Uterus (tissue), 4 donors: ENCODE results near the gene PRR33. TPM values are rescaled to one million over a fixed set of nuclear protein-coding genes. Genes with fewer than 3 reads are reported as not detected.
A peak's percentile ranks its signal among the peaks of the same experiment; 100 is the strongest.

ENCODE experiments used
- DNase-seq, 2 donors: peaks; one replicate each; pipeline ENCODE4 v3.0.0-alpha.2; 2019 to 2020
- H3K27ac ChIP-seq, 2 donors: fragments of 200-600 bp; sonication (generic); 1 replicate in 1 of 2; 2 replicates in 1 of 2; pipeline ENCODE4 v1.5.1; 2016 to 2018
- H3K27me3 ChIP-seq, 2 donors: fragments of 200-600 bp; sonication (generic); one replicate each; pipeline ENCODE4 v1.5.1; 2018 to 2019; ENCODE audit warnings: control low read depth in 1 of 2
- H3K36me3 ChIP-seq, 2 donors: fragments of 200-600 bp; sonication (generic); one replicate each; pipeline ENCODE4 v1.5.1; 2019; ENCODE audit warnings: control low read depth in 1 of 2
- H3K4me1 ChIP-seq, 2 donors: fragments of 200-600 bp; sonication (generic); one replicate each; pipeline ENCODE4 v1.5.1; 2018 to 2019; ENCODE audit warnings: control low read depth in 1 of 2
- H3K4me3 ChIP-seq, 2 donors: fragments of 200-600 bp; sonication (generic); 1 replicate in 1 of 2; 2 replicates in 1 of 2; pipeline ENCODE4 v1.5.1; 2018 to 2019; ENCODE audit warnings: mild to moderate bottlenecking in 1 of 2
- H3K9me3 ChIP-seq, 2 donors: fragments of 200-600 bp; sonication (generic); one replicate each; pipeline ENCODE4 v1.5.1; 2019; ENCODE audit warnings: control low read depth in 1 of 2
- CTCF ChIP-seq, 4 experiments: fragments of 200-600 bp in 2 of 4; fragments of 450-650 bp in 2 of 4; sonication (generic) in 2 of 4; IDR thresholded peaks; one replicate each; pipeline ENCODE4 v1.5.1; 2016 to 2019; ENCODE audit warnings: antibody characterized with exemption in 4 of 4, mild to moderate bottlenecking in 2 of 4, moderate library complexity in 1 of 4
- POLR2A ChIP-seq, 2 donors: fragments of 450-650 bp; IDR thresholded peaks; one replicate each; pipeline ENCODE4 v1.6.1; 2016; ENCODE audit warnings: antibody characterized with exemption in 2 of 2, mild to moderate bottlenecking in 1 of 2, moderate library complexity in 1 of 2
- intact Hi-C: fragments of 100-400 bp; cut with DNase I; formaldehyde crosslinking; loops from one replicate; pipeline ENCODE4 v1.15.1; 2023; ENCODE audit warnings: low total_unique reads
- total RNA-seq, 4 donors: library from RNA; depleted of rRNA in 3 of 4; stranded (reverse); fragments of >200 nt in 3 of 4; gene quantifications; one replicate each; pipeline versions ENCODE4 v1.1.0 to v1.2.4, GENCODE V29; 2014 to 2023
- donor health status: DM: yes; HTN: yes; CAD: no.

PRR33 gene
- total RNA-seq, 4 donors from 2014 or later = not detected

- Histone ChIP-seq H3K36me3 (no peaks in the 10 kb centered on the region), H3K9me3 (no peaks in the 10 kb centered on the region), H3K27me3 (no peaks in the 10 kb centered on the region), H3K4me3 (no peak overlapping the region), H3K4me1 (peaks cover 0 to 4% of the 10 kb centered on the region in 2 donors), H3K27ac (peak overlapping the region; percentile 45 to 68)
- intact Hi-C loops = no loop called here
- TF ChIP-seq POLR2A (IDR thresholded peaks at IDR 0.05) (no peak), CTCF (IDR thresholded peaks at IDR 0.05) (no peak)
- peak; percentile 39 to 69 for DNase-seq
These were observed 35.5 kb upstream of the PRR33 start for GRCh38 chr11:1927026-1927847.

GRCh38 chr11:1926156-1927025 is 34.7 kb upstream of the PRR33 start:
- intact Hi-C loops = no loop called here
- H3K36me3 ChIP-seq = no peaks in the 10 kb centered on the region
- no peaks in the 10 kb centered on the region for H3K4me1 ChIP-seq
- peak overlapping the region; percentile 45 to 68 for H3K27ac ChIP-seq
- no peaks in the 10 kb centered on the region for H3K9me3 ChIP-seq
- TF ChIP-seq POLR2A (IDR thresholded peaks at IDR 0.05) = no peak
- TF ChIP-seq CTCF (IDR thresholded peaks at IDR 0.05) = no peak
- DNase-seq = peak in 1 of 2 donors; percentile 13
- H3K4me3 ChIP-seq = no peak overlapping the region
- no peaks in the 10 kb centered on the region for H3K27me3 ChIP-seq

- TF ChIP-seq POLR2A (IDR thresholded peaks at IDR 0.05) (no peak), CTCF (IDR thresholded peaks at IDR 0.05) (no peak)
- Histone ChIP-seq H3K4me3 (no peak overlapping the region), H3K27me3 (no peaks in the 10 kb centered on the region), H3K9me3 (no peaks in the 10 kb centered on the region), H3K36me3 (no peaks in the 10 kb centered on the region), H3K27ac (no peak overlapping the region), H3K4me1 (no peaks in the 10 kb centered on the region)
- DNase-seq = no peak
- intact Hi-C loops = no loop called here
These were observed 33.9 kb upstream of the PRR33 start for GRCh38 chr11:1925373-1926155.

GRCh38 chr11:1924646-1925372 is 33.1 kb upstream of the PRR33 start:
- no peak for DNase-seq
- no peak overlapping the region for H3K4me3 ChIP-seq
- H3K27me3 ChIP-seq = no peaks in the 10 kb centered on the region
- no peaks in the 10 kb centered on the region for H3K36me3 ChIP-seq
- intact Hi-C loops = no loop called here
- no peaks in the 10 kb centered on the region for H3K9me3 ChIP-seq
- H3K27ac ChIP-seq = peak overlapping the region in 1 of 2 donors; percentile 15
- no peak for TF ChIP-seq POLR2A (IDR thresholded peaks at IDR 0.05)
- TF ChIP-seq CTCF (IDR thresholded peaks at IDR 0.05) = no peak
- H3K4me1 ChIP-seq = no peaks in the 10 kb centered on the region
